Activated CD8-positive, alpha-beta memory T cell treated with anti-CD3 and anti-CD28 coated beads, Interleukin-2, amount 50 U/mL, for 1 hour (primary cell): ENCODE data around the gene NBEA.
"Not testable (repeated sequence)": the region's sequence is repeated elsewhere in the genome, so short reads cannot be mapped to it uniquely, and the experiment has no call there.

Source experiments
- DNase-seq: peaks from one replicate; pipeline ENCODE4 v3.0.0-alpha.2; 2020; ENCODE audit errors: extremely low read depth

Gene NBEA

DNA sequence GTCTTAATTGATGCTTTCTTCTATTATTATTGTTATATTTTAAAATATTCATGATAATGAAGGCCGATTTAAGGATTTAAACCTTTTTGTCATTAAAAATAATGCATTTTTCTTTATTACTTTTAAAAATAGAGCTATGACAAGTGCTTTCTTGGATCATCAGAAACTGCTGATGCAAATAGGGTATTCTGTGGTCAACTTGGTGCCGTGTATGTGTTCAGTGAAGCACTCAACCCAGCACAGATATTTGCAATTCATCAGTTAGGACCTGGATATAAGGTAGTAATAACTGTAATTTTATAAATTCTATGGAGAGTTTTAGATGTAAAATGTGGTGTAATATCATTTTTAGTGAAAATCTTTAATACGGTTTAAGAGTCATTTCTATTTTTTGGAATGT, 116.5 kb downstream of the NBEA start:
- DNase-seq: not testable (repeated sequence)

DNA sequence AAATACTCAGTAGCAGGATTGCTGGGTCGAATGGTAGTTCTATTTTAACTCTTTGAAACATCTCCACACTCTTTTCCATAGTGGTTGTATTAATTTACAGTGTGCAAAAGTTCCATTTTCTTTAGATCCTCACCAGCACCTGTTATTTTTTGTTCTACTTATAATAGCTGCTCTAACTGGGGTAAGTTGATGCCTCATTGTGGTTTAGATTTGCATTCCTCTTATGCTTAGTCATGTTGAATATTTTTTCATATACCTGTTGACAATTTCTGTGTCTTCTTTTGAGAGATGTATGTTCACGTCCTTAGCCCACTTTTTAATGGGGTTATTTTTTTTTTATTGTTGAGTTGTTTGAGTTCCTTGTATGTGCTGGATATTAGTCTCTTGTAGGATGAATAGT, 144.6 kb downstream of the NBEA start:
- DNase-seq: no peak

DNA sequence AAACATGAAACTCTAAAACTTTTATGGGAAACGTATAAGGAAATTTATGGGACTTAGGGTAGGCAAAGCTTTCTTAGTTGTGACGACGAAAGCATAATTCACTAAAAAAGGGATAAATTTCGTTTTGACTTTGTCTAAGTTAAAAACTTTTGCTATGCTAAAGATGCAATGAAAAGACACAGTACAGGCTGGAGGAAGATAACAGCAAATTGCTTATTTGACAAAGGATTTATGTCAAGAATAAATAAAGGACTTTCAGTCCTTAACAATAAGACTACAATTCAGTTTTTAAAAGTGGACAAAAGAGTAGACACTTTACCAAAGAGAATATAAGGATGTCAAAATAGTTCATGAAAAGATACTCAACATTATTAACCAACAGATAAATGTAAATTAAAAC, 150.2 kb downstream of the NBEA start:
- no peak for DNase-seq

DNA sequence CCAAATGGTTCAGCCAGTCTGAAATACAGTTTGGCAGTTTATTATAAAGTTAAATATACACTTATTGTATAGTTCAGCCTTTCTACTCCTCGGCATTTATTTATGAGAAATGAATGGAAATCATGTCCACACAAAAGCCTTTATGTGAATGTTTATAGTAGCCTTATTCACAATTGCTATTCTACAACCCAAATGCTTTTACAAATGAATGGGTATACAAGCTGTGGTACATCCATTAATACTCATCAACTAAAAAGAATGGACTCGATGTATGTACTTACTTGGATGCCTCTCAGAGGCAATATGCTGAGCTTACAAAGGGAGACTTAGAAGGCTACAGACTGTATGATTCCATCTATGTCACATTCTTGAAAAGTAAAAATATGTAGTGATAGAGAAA, 150.7 kb downstream of the NBEA start:
- DNase-seq: no peak

DNA sequence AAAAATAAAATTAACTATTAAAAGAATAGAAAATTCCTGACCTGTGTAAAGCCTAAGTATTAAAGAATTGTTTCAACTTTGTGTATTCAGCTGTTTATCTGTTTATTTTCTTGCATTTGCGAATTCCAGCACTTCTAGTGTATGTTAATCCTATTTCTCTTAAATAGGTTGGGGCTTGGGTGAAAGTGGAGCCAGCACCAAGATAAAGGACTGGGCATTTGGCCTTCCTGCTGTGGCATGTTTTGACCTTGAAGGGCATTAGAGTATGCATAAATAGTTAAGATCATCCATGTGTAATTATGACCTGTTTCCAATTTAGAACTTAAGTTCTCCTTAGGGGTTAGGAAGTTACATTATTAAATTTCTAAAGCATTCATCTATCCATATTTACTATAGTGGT, 151.3 kb downstream of the NBEA start:
- DNase-seq: no peak

GRCh38 chr13:35106771-35107170, 164.7 kb downstream of the NBEA start:
- DNase-seq: not testable (repeated sequence)

GRCh38 chr13:35107535-35107934, 165.5 kb downstream of the NBEA start:
- DNase-seq: no peak

DNA sequence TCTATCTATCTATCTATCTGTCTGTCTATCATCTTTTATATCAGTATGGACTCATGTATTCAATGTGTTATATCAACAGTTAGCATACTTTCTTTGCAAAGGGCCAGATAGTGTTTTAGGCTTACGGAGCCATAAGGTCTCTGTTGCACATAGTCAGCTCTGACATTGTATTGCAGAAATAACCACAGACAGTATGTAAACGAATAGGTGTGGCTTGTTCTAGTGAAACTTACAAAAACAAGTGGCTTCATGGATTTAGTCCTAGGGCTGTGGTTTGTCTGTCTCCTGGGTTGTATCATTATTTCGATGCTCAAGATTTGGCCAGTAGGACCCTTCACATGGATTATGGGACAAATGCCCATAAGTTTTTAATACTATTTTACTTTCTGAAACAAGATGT, 171.5 kb downstream of the NBEA start:
- not testable (repeated sequence) for DNase-seq

- DNase-seq: no peak
Observed at GRCh38 chr13:35127466-35127865, 185.4 kb downstream of the NBEA start.

GRCh38 chr13:35129500-35129899, 187.4 kb downstream of the NBEA start:
- DNase-seq: no peak

GRCh38 chr13:35131471-35131870, 189.4 kb downstream of the NBEA start:
- no peak for DNase-seq

- DNase-seq: no peak
Observed at GRCh38 chr13:35136585-35136984, 194.5 kb downstream of the NBEA start.

DNA sequence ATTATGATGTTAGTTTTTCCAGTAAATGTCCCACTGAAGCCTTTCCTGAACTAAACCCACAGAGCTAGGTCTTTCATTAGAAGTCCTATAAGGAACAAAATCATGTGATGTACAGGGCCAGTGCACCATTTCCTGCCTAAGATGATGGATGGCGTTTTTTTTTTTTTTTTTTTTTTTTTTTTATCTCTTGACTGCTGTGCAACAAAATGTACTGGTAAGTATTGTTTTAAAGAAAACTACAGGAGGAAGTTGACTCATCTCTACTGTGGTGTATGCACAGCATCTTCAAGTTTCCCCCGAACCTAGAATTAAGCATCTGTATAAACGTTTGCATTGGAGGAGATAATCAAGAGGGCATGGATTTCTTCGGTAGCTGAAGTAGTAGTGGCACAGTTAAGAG, 197.5 kb downstream of the NBEA start:
- no peak for DNase-seq

DNA sequence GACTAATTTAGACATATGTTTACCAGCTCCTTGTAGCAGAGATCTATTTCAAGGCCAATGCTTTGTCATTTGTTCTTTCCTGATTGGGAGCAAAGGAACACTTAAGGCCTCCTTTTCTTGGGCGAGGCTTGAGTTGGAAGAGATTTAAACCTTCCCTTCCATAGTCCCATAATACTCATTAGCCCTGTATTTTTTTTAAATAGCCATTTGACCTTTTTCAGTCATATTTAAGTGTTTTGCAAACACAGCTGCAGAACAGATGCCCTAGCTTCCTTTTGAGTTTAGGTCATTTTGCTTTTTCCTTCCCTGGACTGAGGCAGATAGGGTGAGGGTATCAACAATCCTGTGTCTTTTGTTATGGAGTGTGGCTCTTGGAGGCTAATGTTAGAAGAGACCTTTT, 198.3 kb downstream of the NBEA start:
- DNase-seq: no peak

DNA sequence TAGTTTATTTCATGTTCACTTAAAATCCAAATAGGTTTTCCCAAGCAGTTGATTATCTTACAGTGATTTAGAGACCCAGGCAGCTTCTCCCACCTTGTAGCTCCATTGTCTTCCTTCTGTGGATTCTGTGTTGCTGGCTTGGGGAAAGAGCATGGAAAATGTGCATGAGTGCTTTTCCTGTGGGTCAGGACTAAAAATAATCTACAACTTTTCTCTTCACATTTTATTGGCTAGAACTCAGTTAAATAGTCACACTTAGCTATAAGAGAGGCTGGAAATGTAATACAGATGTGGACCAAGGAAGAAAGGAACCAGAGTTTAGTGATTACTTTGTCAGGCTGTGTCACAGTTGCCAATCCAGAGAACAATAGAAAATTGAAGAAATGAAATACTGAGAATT, 198.8 kb downstream of the NBEA start:
- DNase-seq: no peak

DNA sequence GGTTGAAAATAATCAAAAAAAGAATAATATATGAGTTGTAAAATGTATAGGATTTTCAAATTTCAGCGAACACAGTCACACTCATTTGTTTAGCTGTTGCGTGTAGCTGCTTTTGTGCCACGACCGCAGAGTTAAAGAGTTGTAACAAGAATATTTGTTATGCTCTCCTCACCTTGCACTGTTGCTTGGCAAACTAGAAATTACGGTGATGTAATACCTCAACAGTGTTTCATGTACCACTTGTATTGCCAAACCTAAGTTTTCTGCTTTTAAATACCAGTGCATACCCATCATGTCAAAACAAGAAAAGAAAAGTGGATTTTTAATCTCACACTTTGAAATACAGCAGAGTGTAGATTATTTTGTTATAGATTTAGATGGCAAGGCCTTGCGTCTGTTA, 201.1 kb downstream of the NBEA start:
- DNase-seq: no peak

DNA sequence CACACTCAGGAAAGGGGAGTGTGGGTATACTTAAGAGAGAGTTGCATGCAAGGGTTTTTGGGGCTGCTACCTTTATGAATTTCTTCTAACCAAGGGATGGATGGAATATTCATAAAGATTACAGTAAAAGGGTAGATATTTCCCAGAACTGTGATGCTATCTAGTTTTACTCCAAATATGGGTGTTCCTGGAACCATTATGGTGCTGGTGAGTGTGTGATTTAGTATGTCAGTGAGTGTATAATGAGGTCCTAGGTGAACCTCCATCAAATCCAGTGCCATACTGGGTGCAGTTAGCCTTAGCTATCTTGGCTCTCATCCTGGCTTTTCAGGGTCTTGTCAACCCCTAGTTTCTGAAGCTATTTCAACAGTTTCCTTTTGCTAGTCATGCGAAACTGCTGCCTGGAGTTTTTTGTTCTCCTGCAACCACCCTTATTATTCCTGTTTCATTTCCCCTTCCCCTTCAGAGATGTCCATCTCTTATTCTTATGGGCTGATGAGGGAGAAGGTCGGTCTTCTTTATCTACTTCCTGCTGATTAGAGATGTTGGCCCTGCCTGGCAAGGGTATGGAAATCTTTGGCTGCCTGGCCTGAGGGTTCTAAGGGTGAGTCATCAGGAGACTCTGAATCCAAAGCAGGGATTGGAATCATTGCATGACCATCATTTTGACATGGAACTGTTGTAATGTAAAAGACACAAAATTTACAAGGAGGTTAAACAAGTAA, 202.3 kb downstream of the NBEA start:
- DNase-seq: no peak

DNA sequence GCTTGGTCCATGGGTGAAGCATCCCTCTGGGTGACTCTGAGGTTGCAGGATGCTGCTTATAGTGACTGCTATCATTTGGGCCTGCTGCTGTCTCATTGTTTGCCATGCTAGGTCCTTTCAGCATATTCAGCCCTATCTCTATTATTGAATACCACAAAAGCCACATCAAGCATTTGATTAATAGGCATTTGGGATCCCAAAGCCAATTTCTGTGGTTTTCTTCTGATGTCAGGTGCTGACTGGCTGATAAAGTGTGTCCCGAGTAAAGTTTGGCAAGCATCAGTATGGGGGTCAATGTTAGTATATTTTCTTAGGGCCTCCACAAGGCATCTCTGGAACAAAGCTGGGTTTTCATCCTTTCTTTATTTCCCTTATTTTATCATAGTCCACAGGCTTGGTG, 204.6 kb downstream of the NBEA start:
- no peak for DNase-seq

- DNase-seq: no peak
Observed at GRCh38 chr13:35157143-35157755, 215.2 kb downstream of the NBEA start.

- DNase-seq: no peak
Observed at GRCh38 chr13:35159041-35159440, 217.0 kb downstream of the NBEA start.

DNA sequence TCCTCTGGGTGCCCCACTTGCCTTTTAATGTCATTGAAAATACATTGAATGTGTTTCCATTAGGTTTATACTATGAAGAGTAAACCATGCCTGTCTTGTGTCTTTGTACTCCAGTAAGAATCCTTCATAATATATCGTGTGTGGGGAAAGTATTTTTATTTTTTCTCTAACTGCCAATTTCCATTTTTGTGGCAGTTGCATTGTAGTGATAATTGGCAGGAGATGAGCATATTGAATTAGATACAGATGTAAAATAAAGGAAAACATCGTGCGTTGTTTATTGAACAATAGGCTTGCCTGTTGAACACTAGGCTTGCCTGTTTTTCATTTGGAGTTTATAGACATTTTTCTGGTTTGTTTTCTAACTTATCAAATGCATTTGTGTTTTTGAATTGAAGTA, 218.8 kb downstream of the NBEA start:
- no peak for DNase-seq

GRCh38 chr13:35162420-35162819, 220.3 kb downstream of the NBEA start:
- DNase-seq: no peak

- DNase-seq: no peak
Observed at GRCh38 chr13:35163674-35164073, 221.6 kb downstream of the NBEA start.
